ENCODE measurements around the gene CLEC2D.
A peak's percentile ranks its signal among the peaks of the same experiment; 100 is the strongest.
"Not testable (repeated sequence)": the region's sequence is repeated elsewhere in the genome, so short reads cannot be mapped to it uniquely, and the experiment has no call there.

The CLEC2D gene

DNA sequence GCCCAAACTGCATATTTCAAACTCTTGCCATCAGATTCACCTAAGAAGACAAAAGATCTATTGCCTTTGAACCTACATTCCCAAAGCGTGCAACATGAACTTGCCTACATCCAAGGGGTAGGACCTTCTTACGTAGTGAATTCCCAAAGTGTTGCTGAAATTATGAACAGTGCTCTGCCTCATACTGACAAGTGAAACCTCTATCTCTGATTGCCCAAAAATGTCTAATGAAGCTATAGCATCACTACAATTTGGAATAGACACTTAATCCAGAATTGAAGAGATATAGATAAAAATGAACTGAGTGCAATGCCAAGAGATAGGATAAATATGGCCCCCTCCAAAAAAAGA, 31.1 kb downstream of the CLEC2D start:
- no peak for DNase-seq (ENCODE audit: low read depth)

DNA sequence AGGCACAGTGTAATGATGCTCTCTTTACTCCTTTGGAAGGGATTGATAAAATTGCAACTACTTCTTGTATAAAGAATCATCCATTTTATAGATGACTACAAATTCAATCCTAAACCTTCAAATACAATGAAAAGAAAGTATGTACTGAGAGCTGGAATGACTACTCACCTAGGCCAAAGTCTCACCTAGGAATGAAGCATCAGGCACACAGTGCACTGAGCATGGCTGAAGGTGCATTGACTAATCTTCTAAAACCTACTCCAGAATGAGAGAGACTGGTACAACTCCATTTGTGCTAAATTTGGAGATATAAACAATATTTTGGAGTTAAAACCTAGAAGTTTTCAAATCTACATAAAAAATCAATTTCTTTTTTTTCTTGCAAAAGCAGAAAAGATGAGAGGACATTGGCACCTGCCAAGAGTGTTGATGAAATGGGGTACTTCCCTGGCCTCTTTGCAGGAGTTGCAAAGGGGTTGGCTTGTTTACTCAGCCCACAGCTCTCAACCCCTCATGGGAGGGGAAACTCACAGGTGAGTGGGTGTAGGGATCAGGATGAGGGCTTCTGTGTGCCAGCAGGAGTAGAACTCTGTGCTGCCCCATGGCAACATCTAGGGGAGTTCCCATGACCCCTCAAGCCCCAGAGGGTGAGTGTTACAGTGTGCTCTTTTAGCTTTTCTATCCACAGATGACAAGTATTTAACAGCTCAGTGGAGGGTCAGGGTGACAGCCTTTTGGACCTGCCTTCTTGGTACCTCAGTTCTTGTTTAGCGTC, 32.1 kb downstream of the CLEC2D start:
- no peak for DNase-seq (ENCODE audit: low read depth)

DNA sequence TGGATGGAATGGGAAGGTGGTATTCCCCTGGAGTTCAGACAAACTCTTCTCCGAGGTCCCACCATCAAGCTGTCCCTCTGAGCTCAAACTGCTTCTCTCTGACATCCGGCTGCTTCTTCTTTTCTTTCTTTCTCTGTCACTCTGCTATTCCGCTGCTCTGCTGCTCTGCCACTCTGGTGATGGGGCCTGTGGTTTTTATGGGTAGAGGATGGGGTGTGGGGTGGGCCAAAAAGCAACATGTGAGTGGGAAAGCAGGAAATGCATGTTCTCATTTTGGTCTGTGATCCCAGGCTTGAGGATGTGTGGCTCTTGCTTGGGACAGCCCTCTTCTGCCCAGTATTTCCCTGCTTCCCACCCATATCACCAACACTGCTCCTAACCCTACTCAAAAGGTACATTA, 32.7 kb downstream of the CLEC2D start:
- DNase-seq (ENCODE audit: low read depth), result no peak

DNA sequence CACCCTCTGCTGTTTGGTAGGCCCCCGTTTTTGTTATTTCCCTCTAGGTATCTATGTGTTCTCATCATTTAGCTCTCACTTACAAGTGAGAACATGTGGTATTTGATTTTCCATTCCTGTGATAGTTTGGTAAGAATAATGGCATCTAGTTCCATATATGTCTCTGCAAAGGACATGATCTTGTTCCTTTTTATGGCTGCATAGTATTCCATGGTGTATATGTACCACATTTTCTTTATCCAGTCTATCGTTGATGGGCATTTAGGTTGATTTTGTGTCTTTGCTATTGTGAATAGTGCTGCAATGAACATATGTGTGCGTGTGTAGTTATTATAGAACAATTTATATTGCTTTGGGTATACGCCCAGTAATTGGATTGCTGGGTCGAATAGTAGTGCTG, 35.0 kb downstream of the CLEC2D start:
- not testable (repeated sequence) for DNase-seq (ENCODE audit: low read depth)

DNA sequence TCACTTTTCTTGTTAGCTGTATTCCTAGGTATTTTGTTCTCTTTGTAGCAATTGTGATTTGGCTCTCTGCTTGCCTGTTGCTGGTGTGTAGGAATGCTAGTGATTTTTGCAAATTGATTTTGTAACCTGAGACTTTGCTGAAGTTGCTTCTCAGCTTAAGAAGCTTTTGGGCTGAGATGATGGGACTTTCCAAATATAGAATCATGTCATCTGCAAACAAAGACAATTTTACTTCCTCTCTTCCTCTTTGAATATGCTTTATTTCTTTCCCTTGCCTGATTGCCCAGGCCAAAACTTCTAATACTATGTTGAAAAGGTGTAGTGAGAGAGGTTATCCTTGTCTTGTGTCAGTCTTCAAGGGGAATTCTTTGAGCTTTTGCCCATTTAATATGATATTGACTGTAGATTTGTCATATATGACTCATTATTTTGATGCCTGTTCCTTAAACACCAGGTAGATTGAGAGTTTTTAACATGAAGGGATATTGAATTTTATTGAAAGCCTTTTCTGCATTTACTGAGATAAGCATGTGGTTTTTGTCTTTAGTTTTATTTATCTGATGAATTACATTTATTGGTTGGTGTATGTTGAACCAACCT, 36.7 kb downstream of the CLEC2D start:
- DNase-seq (ENCODE audit: low read depth), result no peak

DNA sequence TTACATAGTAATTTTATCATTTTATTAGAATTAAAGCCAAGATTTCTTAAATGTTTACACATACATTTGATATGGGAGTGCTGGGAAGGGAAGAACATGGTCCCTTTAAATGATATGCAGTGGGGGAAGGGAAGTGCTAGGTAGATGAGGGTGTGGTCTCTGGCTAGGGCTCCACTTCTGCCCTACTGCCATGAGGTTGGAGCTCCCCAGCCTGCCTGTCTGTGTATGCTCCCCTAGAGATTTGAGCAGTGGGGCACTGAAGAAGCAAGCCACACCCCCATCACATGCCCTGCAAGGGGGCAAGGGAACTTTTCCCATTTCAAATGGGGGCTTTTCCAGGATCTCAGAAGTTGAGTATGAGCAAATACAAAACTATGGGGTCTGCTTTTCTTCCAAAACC, 37.8 kb downstream of the CLEC2D start:
- DNase-seq (ENCODE audit: low read depth), result no peak

DNA sequence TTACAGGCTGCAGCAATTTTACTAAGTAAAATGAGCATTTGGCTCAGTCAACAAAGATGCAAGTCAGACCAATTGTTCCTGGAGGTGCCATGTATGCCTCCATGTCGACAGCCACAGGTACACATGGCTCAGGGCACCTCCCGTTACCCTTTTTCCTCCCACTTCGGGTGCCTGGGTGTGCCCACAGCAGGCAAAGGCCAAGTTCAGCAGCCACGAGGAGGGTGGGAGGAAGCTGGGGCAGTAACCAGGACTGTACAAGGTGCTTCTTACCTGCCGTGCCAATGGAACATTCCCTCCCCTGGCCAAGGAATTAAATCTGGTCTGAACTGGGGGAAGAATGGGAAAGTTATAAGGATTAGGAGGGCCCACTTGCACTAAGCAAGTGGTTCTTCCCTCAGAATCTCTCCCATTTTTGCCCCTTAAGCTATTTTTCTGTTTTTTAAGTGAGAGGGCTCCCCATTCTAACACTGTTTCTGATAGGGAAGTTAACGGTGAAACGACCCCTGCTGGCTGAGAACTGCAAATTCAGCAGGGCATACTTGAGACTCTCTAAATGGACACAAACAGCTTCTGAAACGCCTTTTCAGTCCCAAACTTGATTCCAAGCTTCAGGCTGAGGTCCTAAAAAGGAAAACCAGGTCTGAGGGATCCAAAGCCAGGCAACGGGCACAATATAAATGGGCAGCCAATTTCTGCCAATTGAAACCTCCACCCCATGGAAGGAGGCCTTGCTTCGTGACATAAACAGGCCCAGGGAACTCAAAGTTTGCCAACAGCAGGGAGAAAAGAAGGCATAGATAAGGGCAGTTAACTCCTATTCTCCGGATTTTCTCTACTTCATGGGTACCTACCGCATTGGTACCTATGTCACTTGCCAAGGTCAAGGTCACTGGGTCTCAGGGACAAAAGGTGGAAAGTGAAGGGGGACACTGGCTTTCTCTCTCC, 38.6 kb downstream of the CLEC2D start:
- DNase-seq (ENCODE audit: low read depth), result peak; percentile 52

DNA sequence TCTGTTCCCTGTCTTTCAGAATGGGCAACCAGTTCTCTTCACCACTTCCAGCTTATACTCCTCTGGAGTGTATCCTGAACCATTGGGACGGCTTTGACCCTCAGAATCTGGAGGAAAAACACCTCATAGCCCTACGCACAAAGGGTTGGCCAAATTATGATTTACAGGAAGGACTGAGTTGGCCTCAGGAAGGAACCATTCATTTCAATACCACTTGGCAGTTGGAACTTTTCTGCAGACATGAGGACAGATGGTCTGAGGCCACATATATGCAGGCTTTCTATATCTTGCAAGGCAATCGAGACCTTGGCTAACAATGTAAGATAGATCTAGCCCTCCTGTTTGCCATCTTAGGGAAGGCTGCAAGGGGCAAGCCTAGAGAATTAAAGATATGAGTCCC, 39.3 kb downstream of the CLEC2D start:
- DNase-seq (ENCODE audit: low read depth), result no peak

DNA sequence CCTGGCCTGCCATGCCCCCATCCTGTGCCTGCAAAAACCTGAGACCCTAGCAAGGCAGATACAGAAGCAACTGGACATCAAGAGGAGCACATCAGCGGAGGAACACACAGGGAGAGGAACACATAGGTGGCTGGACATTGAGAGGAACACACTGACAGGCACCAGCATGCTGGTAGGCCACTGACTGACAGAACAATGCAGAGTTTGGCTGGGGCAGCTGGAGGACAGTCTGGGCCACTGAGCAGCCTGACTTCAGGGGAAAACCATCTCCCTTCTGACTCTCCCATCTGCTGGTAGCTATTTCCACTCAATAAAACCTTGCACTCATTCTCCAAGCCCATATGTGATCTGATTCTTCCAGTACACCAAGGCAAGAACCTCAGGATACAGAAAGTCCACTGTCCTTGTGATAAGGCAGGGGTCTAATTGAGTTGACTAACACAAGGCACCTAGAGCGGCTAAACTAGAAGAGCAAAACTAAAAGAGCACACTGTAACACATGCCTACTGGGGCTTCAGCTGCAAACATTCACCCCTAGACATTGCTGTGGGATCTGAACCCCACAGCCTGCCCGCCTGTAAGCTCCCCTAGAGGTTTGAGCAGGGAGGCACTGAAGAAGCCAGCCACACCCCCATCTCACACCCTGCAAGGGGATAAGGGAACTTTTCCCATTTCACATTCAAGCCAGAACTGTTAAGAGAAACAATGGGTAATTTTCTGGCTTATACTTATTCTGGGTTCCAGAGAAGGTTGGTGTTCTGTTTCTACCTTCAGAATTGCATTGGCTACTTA, 41.3 kb downstream of the CLEC2D start:
- DNase-seq (ENCODE audit: low read depth), result no peak

DNA sequence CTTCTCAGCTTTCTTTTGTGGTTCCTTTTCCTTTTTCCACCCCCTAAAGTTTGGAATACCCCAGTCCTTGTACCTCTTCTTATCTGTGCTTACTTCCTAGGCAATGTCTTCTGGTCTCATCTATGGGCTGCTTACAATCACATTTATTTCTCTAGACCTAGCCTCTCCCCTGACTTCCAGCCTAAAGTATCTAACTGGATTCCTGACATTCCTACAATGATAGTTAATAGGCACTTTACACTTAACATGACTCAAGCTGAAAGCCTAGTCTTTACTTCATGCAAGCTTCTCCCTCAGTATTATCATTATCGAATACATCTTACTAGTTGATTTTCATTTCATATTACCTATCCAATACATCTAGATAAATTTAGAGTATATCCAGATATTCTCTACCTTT, 42.2 kb downstream of the CLEC2D start:
- no peak for DNase-seq (ENCODE audit: low read depth)

DNA sequence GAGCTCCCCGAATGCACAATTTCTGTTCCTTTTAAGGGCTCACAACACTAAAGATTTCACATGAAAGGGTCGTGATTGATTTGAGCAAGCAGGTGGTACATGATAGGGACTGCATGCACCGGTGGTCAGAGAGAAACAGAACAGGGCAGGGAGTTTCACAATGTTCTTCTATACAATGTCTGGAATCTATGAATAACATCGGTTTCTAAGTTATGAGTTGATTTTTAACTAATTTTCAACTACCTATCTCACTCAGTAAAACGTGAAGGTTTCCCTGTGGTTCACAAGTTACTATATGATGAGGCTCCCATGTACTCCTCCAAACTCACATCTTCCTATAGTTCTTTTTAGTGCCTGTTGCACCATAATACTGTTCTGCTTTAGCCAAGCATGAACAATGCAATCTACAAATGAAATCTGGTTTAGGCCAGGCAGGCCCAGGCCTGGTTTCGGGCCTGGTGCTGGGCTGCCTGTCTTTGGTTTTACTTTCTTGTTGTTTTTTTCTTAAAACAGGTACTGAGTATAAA, 43.6 kb downstream of the CLEC2D start:
- DNase-seq (ENCODE audit: low read depth), result not testable (repeated sequence)

DNA sequence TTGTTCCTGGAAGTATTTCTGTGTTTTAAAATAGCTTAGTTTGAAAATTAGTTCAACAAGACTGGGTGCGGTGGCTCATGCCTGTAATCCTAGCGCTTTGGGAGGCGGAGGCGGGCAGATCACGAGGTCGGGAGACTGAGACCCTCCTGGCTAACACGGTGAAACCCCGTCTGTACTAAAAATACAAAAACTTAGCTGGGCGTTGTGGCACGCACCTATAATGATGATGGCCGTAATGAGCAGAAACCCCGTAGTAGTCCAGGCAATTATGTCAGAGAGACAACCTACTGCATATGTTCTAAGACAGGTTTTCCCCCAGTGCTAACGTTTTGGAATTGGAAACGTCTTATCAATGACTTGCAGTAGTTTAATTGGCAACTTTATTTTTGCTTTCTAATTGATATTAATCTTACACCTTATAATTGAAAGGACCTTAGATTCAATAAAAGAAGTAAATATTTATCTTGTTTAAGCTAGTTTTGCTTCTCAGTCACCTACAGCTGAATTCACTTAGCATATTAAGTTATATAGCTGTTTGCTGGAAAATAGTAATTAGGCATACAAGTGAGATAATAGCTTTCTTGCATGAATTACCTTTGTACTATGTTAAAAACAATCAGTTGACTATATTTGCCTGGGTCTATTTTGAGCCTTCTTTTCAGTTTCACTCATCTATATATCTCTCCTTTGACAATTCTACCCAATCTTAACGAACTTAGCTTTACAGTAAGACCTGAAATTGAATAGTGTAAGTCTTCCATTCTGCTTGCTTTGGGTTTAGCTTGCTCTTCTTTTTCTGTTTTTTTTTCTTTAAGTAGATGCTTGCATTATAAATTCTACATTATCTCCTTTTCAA, 47.8 kb downstream of the CLEC2D start:
- no peak for DNase-seq (ENCODE audit: low read depth)

DNA sequence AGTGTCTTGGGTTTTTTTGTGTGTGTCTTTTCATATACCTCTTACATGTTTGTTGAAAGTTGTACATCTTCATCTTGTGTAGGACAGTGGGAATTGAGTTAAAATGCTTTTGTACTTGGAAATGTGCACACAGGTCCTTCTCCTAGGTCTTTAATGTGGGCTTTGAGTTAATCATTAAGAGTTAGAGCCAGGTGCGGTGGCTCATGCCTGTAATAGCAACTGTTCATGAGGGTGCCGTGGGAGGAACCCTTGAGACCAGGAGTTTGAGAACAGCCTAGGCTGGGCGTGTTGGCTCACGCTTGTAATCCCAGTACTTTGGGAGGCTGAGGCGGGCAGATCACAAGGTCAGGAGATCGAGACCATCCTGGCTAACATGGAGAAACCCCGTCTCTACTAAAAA, 49.5 kb downstream of the CLEC2D start:
- DNase-seq (ENCODE audit: low read depth), result no peak

DNA sequence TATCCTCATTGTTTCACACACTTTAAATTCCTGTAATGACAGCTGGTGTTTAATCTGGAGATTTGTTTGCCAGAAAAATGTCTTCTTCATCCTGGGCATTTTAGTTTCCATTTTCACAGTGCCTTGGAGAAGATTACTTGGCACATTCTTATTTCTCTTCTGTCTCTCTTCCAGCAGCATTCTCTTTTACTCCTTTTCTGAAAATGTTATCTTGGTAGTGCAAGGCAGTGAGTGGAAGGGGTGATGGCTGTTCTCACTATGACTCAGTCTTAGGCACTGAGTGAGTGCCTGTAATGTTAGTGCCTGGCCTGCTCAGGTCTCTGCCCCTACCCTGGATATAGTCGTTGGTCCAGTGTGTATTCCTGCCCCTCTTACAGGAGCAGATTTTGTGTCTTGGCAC, 50.3 kb downstream of the CLEC2D start:
- DNase-seq (ENCODE audit: low read depth), result no peak

DNA sequence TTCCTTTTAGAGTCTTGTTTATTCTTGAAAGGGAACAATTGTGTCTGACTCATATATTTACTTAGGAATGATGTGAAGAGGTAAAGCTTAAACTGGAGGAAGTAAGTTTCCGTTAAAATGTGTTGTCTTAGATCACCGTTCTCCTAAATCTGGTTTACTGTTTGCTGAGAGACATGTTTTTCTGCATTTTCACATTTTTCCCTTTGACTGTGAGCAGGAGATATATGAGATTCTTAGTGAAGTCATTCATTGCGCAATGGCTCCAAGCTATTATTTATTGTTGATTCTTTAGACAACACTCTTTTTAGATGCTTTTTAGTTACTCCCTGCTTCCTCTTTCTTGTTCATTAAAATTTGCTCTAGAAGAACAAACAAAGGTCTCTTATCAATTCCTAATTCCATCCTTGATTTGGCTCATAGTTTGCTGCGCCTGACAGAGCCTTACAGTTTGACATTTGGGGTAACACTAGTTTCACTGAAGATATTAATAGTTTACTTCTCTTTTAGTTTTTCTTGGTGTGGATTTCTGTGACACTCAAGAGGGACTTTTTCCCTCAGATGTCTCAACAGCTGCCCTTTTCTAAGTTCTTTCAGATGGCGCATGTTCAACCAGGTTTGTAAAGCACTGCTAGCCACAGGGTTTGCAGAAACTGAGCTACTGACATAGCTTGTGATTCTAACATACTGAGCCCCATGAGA, 52.0 kb downstream of the CLEC2D start:
- DNase-seq (ENCODE audit: low read depth), result no peak

DNA sequence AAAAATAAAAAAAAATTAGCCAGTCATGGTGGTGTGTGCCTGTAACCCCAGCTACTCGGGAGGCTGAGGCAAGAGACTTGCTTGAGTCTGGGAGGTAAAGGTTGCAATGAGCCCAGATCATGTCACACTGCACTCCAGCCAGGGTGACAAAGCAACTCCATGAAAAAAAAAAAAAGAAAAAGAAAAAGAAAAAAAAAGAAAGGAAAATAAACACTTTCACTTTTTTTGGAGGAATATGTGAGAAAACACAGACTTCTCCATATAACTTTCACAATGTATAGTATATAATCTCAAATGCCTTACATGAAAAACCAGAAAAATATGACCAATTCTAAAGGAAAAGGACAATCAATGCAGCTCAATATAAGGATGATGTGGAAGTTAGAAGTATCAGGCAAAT, 54.5 kb downstream of the CLEC2D start:
- DNase-seq (ENCODE audit: low read depth), result no peak

DNA sequence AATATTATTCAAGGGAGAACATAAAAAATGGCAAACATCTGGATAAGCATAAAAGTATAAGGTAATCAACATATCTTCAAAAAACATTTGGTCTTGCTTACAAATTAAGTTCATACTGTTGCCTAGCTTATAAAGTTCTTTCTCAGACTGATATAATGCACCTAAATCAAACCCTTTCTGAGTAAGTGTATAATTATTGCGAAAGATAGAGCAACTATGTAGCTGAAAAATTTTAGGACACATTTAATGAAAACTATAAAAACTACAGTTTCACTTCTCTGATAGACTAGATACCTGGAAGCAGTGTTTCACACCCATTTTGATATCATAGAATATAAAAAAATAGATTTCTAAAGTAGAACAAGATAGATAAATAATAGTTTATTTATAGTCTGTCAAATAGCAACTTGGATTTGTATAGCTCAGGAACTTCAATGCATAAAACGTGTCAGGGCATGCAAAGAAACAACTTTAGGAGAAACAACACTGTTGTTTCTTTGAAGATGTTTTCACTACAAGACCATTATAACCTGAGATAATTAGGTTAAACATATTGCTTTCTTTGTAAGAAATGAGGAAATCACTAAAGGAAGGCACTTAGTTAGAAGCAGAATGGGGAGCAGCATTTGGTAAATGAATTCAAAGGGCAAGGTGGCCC, 55.8 kb downstream of the CLEC2D start:
- no peak for DNase-seq (ENCODE audit: low read depth)

DNA sequence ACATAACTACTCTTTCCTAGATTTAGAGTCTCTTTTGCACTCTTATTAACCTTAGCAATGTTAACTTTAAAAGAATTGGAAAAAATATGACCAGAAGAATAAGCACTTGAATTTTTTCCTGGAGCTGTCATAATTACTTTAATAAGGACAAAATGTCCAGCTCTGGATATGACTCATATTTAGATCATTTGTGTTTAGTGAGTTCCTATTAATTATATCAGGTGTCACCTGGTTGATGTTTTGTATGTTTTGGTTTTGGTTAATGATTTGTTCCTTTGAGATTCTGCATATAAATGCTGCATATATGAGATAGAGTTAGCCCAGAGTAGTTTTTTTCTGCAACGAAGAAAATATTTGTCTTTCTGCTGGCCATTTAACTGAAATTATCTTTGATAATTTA, 58.3 kb downstream of the CLEC2D start:
- DNase-seq (ENCODE audit: low read depth), result no peak

DNA sequence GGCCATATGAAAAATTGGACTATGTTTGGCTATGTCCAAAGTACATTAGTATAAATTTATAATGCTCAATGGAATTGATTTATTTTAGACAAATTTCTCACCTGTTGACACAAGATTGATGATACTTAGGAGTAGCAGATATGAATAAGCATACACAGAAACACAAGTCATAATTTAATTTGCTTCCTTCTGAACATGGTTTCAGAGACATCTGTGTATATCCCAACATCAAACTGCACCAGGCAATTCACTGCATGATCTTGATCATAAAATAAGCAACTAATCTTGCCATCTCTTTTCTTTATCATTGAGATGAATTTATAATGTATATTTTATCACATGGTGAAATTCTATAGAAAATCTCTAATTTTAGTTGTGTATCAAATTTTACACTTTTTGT, 59.6 kb downstream of the CLEC2D start:
- DNase-seq (ENCODE audit: low read depth), result no peak

DNA sequence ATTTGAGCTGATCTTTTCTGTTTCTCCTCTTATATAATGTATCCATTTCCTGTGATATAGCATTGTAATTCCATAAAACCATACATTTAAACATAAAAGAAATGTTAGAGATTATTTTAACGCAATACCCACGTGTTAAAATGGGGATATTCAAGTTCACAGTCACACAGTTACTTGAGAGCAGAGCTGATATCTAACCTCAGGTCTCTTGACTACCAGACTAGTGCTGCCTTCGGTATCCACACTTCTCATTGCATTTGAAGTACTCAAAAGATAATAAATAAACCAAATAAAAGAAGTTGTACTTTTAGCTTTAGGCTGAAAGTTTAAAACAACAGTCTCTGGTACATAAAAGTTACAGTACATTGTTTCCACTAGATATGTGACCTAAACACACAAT, 60.5 kb downstream of the CLEC2D start:
- DNase-seq (ENCODE audit: low read depth), result no peak

All from activated T-cell treated with anti-CD3 and anti-CD28 coated beads for 1 hour (primary cell).